Activated T-helper 17 cell treated with anti-CD3 and anti-CD28 coated beads, Interleukin-2, amount 50 U/mL, for 72 hours (primary cell): ENCODE results near the gene SLC27A2. TPM values are rescaled to one million over a fixed set of nuclear protein-coding genes. Genes with fewer than 3 reads are reported as not detected.

ENCODE experiments used
- ATAC-seq: fragments of 150-1000 bp; cut with Tn5 transposase; replicated peaks from 2 replicates; pipeline ENCODE4 v1.10.0; 2021; ENCODE audit warnings: mild to moderate bottlenecking, moderate library complexity
- H3K27ac Mint-ChIP-seq: one replicate; pipeline ENCODE4 v1.8.0; 2022; ENCODE audit warnings: mixed read lengths
- H3K27me3 Mint-ChIP-seq: one replicate; pipeline ENCODE4 v1.8.0; 2022; ENCODE audit warnings: mixed read lengths
- H3K36me3 Mint-ChIP-seq: one replicate; pipeline ENCODE4 v1.8.0; 2022; ENCODE audit warnings: low read depth, mild to moderate bottlenecking, mixed read lengths
- H3K4me1 Mint-ChIP-seq: one replicate; pipeline ENCODE4 v1.8.0; 2022; ENCODE audit warnings: mixed read lengths
- H3K4me3 Mint-ChIP-seq: one replicate; pipeline ENCODE4 v1.8.0; 2022; ENCODE audit warnings: mild to moderate bottlenecking, mixed read lengths
- H3K9me3 Mint-ChIP-seq: one replicate; pipeline ENCODE4 v1.8.0; 2022; ENCODE audit warnings: mixed read lengths
- total RNA-seq, 2 donors: library from RNA; stranded (reverse); gene quantifications; one replicate each; pipeline ENCODE4 v1.2.3, GENCODE V29; 2022

Gene SLC27A2
- total RNA-seq, 2 donors from 2014 or later = 15.9 to 41.7 TPM

- ATAC-seq = peak; percentile 50
Observed at GRCh38 chr15:50275091-50275490, 93.1 kb downstream of the SLC27A2 start.

GRCh38 chr15:50275908-50276307 lies 93.9 kb downstream of the SLC27A2 start:
- no peaks in the 10 kb centered on the region for H3K27me3 Mint-ChIP-seq
- ATAC-seq = no peak
- H3K4me3 Mint-ChIP-seq = no peak overlapping the region
- H3K4me1 Mint-ChIP-seq = peaks cover 11% of the 10 kb centered on the region
- no peaks in the 10 kb centered on the region for H3K9me3 Mint-ChIP-seq
- peaks cover 37% of the 10 kb centered on the region for H3K36me3 Mint-ChIP-seq
- peak overlapping the region; percentile 42 for H3K27ac Mint-ChIP-seq

More at GRCh38 chr15:50275091-50275490, 93.1 kb downstream of the SLC27A2 start:
- Mint-ChIP-seq H3K27ac (peak overlapping the region; percentile 58), H3K9me3 (no peaks in the 10 kb centered on the region), H3K36me3 (peaks cover 32% of the 10 kb centered on the region), H3K27me3 (no peaks in the 10 kb centered on the region), H3K4me3 (peak overlapping the region; percentile 35), H3K4me1 (peaks cover 11% of the 10 kb centered on the region)

- Mint-ChIP-seq H3K4me3 (no peak overlapping the region), H3K4me1 (peaks cover 11% of the 10 kb centered on the region), H3K36me3 (peaks cover 37% of the 10 kb centered on the region), H3K27ac (peak overlapping the region; percentile 42), H3K9me3 (no peaks in the 10 kb centered on the region), H3K27me3 (no peaks in the 10 kb centered on the region)
- ATAC-seq = no peak
Observed at GRCh38 chr15:50277370-50277769, 95.4 kb downstream of the SLC27A2 start.

- Mint-ChIP-seq H3K27ac (peak overlapping the region; percentile 26), H3K4me1 (peaks cover 11% of the 10 kb centered on the region), H3K27me3 (no peaks in the 10 kb centered on the region), H3K4me3 (no peak overlapping the region), H3K36me3 (peaks cover 40% of the 10 kb centered on the region), H3K9me3 (no peaks in the 10 kb centered on the region)
- ATAC-seq = no peak
Observed at GRCh38 chr15:50278496-50278895, 96.5 kb downstream of the SLC27A2 start.

GRCh38 chr15:50280271-50280670 lies 98.3 kb downstream of the SLC27A2 start:
- Mint-ChIP-seq H3K27me3 (no peaks in the 10 kb centered on the region), H3K27ac (no peak overlapping the region), H3K9me3 (no peaks in the 10 kb centered on the region), H3K4me1 (peaks cover 8% of the 10 kb centered on the region), H3K4me3 (no peak overlapping the region), H3K36me3 (peaks cover 52% of the 10 kb centered on the region)
- ATAC-seq = no peak

- no peak overlapping the region for H3K4me3 Mint-ChIP-seq
Observed at GRCh38 chr15:50281427-50281826, 99.4 kb downstream of the SLC27A2 start.

More at GRCh38 chr15:50281427-50281826, 99.4 kb downstream of the SLC27A2 start:
- Mint-ChIP-seq H3K27ac (no peak overlapping the region), H3K36me3 (peaks cover 58% of the 10 kb centered on the region), H3K4me1 (peaks cover 2% of the 10 kb centered on the region), H3K9me3 (no peaks in the 10 kb centered on the region), H3K27me3 (no peaks in the 10 kb centered on the region)
- ATAC-seq = no peak

Other genes with a start within 250 kb of the SLC27A2 start
- 10 to 100 TPM; 20.0 to 26.1 TPM for gene ATP8B4, start 63.0 kb upstream of the SLC27A2 start, total RNA-seq
- 1 to 10 TPM in 1 of 2 donors, not detected in 1; 1.2 TPM for gene HDC, start 83.5 kb downstream of the SLC27A2 start, total RNA-seq
- gene GABPB1, start 173.0 kb downstream of the SLC27A2 start, total RNA-seq = 10 to 100 TPM; 30.9 to 31.2 TPM
- 10 to 100 TPM; 60.2 to 60.6 TPM for gene USP8, start 242.2 kb downstream of the SLC27A2 start, total RNA-seq